Measurements from ENCODE around the gene SGF29.
"Not testable (repeated sequence)": the region's sequence is repeated elsewhere in the genome, so short reads cannot be mapped to it uniquely, and the experiment has no call there.

SGF29 gene

DNA sequence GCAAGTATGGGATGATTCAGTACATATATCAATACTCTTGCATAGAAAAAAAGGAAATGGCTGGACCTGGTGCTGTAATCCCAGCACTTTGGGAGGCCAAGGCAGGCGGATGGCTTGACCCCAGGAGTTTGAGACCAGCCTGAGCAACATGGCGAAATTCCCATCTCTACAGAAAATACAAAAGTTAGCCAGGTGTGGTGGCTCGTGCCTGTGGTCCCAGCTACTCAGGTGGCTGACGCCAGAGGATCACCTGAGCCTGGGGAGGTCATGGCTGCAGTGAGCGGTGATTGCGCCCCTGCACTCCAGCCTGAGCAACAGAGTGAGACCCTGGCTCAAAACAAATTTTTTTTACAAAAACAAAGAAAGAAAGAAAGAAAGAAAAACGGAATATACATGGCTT lies 7.1 kb upstream of the SGF29 start:
- H3K36me3 ChIP-seq: no peaks in the 10 kb centered on the region
- no peak for TF ChIP-seq Cebpa-rat (IDR thresholded peaks at IDR 0.05)
- H3K9me3 ChIP-seq: no peaks in the 10 kb centered on the region
- H3K4me1 ChIP-seq: no peaks in the 10 kb centered on the region; the same call in 1 of the 2 replicates
- H3K9ac ChIP-seq: no peak overlapping the region
- no peaks in the 10 kb centered on the region for H3K27me3 ChIP-seq
- no peak overlapping the region for H3K27ac ChIP-seq
- H3K4me2 ChIP-seq: no peak overlapping the region
- no peak overlapping the region for H3K4me3 ChIP-seq
- H4K20me1 ChIP-seq: no peaks in the 10 kb centered on the region

DNA sequence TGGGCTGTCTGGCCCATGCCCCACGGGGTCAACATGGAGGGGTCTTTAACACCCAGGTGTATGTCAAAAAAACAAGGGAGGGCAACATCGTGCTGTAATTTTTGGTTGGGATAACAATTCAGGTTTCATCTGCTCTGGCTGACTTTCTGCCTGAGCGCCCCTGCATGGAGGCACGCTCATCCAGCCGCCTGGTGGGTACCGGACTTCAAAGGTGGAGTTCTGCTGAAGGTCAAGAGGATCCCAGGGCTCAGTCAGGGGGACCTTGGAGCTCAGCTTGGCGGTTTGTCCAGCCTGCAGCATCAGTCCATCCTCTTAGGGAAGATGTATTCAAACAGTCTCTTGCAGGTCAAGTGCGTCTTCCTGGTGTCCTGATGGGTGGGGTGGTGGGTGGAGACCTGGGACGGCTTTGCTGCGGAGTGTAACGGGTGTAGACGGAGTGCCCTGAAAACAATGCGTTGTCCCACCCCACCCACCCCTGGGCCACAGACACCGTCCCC lies 5.4 kb upstream of the SGF29 start:
- Histone ChIP-seq H3K4me1 (peaks cover 4% of the 10 kb centered on the region), H3K9me3 (no peaks in the 10 kb centered on the region), H3K9ac (no peak overlapping the region), H3K4me3 (no peak overlapping the region), H4K20me1 (no peaks in the 10 kb centered on the region), H3K4me2 (no peak overlapping the region), H3K27me3 (no peaks in the 10 kb centered on the region), H3K27ac (no peak overlapping the region), H3K36me3 (no peaks in the 10 kb centered on the region)
- TF ChIP-seq Cebpa-rat (IDR thresholded peaks at IDR 0.05): no peak

DNA sequence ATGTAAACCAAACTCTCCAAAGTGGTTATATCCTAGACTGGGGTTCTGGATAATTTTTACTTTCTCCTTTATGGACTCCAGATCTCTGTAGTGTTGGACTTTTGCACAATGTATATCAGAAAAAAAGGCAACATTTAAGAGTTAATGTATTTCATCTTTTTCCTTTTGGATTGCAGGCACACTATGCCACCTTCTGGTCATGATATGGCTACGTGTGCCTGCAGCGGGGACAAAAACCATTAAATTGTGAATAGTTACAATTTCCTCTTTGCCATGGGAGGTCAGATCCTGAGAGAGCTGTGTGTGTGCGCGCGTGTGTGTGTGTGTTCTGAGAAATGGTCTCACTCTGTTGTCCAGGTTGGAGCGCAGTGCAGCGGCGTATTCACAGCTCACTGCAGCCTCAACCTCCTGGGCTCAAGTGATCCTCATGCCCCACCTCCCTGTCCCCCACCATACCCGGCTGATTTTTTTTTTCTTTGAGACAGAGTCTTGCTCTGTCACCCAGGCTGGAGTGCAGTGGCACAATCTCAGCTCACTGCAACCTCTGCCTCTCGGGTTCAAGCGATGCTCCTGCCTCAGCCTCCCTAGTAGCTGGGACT lies 4.3 kb upstream of the SGF29 start:
- no peak for TF ChIP-seq Cebpa-rat (IDR thresholded peaks at IDR 0.05)
- Histone ChIP-seq H3K4me3 (no peak overlapping the region), H3K27me3 (no peaks in the 10 kb centered on the region), H3K4me1 (peaks cover 7% of the 10 kb centered on the region), H3K27ac (no peak overlapping the region), H3K9me3 (no peaks in the 10 kb centered on the region), H3K4me2 (no peak overlapping the region), H3K36me3 (no peaks in the 10 kb centered on the region), H4K20me1 (no peaks in the 10 kb centered on the region), H3K9ac (0 out of 2 replicates have a peak overlapping the region, but pooled peaks have one; percentile 24)

DNA sequence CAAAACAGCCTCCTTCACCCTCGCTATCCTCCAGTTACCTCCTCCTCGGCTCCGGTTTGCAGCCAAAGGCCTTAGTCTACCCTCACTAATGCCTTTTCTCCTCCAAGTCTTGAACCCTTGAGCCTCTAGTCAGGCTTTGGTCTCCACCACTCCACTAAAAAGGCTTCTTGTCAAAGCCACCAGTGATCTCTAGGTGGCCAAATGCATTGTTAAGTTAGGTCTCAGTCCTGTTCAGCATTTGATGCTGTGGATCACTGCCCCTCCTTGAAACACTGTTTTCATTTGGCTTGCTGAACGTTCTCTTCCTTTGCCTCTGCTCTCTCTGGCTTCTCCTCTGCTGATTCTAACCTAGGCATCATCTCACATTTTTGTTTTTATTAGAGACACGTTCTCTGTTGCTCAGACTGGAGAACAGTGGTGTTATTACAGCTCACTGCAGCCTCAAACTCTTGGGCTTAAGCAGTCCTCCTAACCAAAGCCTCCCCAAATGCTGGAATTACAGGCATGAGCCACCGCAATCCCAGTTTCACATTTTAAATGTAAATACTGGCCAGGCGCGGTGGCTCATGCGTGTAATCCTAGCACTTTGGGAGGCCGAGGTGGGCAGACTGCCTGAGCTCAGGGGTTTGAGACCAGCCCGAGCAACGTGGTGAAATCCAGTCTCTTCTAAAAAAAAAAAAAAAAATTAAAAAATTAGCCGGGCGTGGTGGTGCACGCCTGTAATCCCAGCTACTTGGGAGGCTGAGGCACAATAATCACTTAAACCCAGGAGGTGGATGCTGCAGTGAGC lies 1.1 kb downstream of the SGF29 start:
- peak overlapping the region; percentile 65 for H3K9ac ChIP-seq
- H3K36me3 ChIP-seq: peaks cover 39% of the 10 kb centered on the region
- no peak for TF ChIP-seq Cebpa-rat (IDR thresholded peaks at IDR 0.05)
- H4K20me1 ChIP-seq: no peaks in the 10 kb centered on the region
- peaks cover 30% of the 10 kb centered on the region for H3K4me1 ChIP-seq
- no peak overlapping the region; the same call in 1 of the 2 replicates for H3K27ac ChIP-seq
- H3K9me3 ChIP-seq: peaks cover 11% of the 10 kb centered on the region
- H3K27me3 ChIP-seq: no peaks in the 10 kb centered on the region
- peak overlapping the region; percentile 93 for H3K4me2 ChIP-seq
- peak overlapping the region; percentile 72 for H3K4me3 ChIP-seq

DNA sequence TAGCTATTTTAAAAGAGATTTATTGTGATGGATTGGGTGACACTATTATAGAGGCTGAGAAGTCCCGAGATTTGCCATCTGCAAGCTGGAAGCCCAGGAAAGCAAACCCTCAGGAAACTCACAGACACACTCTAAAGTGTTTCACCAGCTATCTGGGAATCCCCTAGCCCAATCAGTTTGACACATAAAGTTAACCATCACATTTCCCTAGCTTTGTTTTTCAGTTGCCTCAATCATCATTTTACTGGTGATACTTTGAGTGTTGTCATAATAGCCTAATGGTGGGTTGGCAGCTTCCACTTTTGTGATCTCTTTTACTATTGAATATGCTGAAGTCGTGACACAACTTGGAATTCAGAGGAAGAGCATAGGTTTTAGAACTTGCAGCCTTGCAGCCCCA lies 1.8 kb downstream of the SGF29 start:
- H3K4me3 ChIP-seq: no peak overlapping the region
- peak overlapping the region; percentile 93; the same call in 1 of the 2 replicates for H3K4me2 ChIP-seq
- TF ChIP-seq Cebpa-rat (IDR thresholded peaks at IDR 0.05): no peak
- H3K9me3 ChIP-seq: peaks cover 14% of the 10 kb centered on the region
- H3K4me1 ChIP-seq: peaks cover 33% of the 10 kb centered on the region
- no peaks in the 10 kb centered on the region for H4K20me1 ChIP-seq
- H3K27me3 ChIP-seq: no peaks in the 10 kb centered on the region
- no peak overlapping the region for H3K9ac ChIP-seq
- no peak overlapping the region for H3K27ac ChIP-seq
- H3K36me3 ChIP-seq: peaks cover 44% of the 10 kb centered on the region

DNA sequence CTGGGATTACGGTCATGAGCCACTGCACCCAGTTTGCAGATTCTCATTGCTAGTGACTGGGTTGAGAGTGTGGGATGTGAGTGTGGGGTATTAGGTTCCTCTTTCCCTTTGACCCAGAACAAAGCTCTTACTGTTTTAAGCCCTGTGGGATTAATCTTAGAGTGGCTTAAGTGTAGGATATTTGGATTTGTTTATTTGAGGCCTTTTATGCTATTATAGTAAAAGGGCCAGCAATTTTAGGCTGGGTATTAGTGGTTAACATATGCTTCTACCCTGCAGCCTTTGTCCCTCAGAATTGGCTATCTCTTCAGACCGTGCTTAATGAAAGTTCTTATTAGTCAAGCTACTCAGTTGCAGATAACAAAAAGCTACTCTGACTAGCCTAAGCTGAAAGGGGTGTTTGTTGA lies 3.2 kb downstream of the SGF29 start:
- no peak for TF ChIP-seq Cebpa-rat (IDR thresholded peaks at IDR 0.05)
- peaks cover 33% of the 10 kb centered on the region for H3K4me1 ChIP-seq
- H3K9me3 ChIP-seq: peaks cover 14% of the 10 kb centered on the region
- peaks cover 45% of the 10 kb centered on the region for H3K36me3 ChIP-seq
- no peak overlapping the region for H3K4me3 ChIP-seq
- H3K9ac ChIP-seq: no peak overlapping the region
- peaks cover under 1% of the 10 kb centered on the region; the same call in 1 of the 2 replicates for H4K20me1 ChIP-seq
- H3K4me2 ChIP-seq: no peak overlapping the region
- H3K27me3 ChIP-seq: no peaks in the 10 kb centered on the region
- H3K27ac ChIP-seq: no peak overlapping the region

DNA sequence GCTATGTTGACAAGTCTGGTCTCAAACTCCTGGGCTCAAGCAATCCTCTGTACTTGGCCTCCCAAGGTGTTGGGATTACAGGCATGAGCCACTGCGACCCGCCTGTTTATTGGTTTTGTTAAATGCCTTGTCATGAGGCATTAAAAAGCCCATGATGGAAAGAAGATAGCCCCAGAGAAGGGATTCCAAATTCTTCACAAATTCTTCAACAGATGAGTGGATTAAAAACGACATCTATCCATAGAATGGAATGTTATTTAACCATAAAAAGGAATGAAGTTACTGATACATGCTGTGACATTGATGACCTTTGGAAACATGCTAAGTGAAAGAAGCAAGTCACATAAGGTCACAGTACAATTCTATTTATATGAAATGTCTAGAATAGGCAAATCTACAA lies 4.7 kb downstream of the SGF29 start:
- Histone ChIP-seq H4K20me1 (peaks cover 16% of the 10 kb centered on the region), H3K27me3 (no peaks in the 10 kb centered on the region), H3K27ac (no peak overlapping the region), H3K4me2 (no peak overlapping the region), H3K9me3 (peaks cover 14% of the 10 kb centered on the region), H3K9ac (no peak overlapping the region), H3K36me3 (peaks cover 52% of the 10 kb centered on the region), H3K4me1 (peaks cover 28% of the 10 kb centered on the region), H3K4me3 (no peak overlapping the region)
- TF ChIP-seq Cebpa-rat (IDR thresholded peaks at IDR 0.05): no peak

DNA sequence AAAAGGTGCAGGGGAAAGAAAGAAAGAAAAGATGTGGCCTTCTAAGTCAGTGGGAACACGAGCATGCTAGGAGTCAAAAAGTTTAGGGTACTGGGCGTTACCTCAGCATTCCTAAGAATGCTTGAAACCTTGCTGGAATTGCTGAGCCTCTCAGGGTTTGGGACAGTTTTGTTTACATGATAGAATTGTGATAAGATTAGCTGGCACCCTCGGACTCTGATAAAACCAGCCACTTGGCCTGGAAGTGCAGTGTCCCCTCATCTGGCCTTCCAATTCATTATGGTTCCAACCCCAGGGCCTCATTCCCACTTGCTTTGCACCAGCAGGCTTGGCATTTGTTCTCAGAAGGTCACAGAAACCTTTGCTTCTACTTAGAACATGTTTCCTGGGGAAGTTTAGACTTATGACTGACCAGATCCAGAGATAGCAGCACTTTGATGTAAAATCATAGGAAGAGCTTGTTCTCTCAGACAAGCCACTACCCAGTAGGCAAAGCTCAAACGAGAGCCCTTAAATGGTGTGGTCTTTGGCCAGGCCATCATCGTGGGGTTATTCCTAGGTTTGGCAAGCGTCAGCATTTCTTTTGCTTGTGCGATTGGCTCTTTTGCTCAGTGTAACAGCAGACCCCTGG lies 8.0 kb downstream of the SGF29 start:
- H3K4me3 ChIP-seq: no peak overlapping the region
- peaks cover 33% of the 10 kb centered on the region for H3K9me3 ChIP-seq
- H3K4me1 ChIP-seq: peaks cover 13% of the 10 kb centered on the region
- no peak overlapping the region for H3K27ac ChIP-seq
- H3K9ac ChIP-seq: no peak overlapping the region
- no peak for TF ChIP-seq Cebpa-rat (IDR thresholded peaks at IDR 0.05)
- H3K27me3 ChIP-seq: no peaks in the 10 kb centered on the region
- no peak overlapping the region for H3K4me2 ChIP-seq
- peaks cover 63% of the 10 kb centered on the region for H3K36me3 ChIP-seq
- peaks cover 18% of the 10 kb centered on the region for H4K20me1 ChIP-seq

DNA sequence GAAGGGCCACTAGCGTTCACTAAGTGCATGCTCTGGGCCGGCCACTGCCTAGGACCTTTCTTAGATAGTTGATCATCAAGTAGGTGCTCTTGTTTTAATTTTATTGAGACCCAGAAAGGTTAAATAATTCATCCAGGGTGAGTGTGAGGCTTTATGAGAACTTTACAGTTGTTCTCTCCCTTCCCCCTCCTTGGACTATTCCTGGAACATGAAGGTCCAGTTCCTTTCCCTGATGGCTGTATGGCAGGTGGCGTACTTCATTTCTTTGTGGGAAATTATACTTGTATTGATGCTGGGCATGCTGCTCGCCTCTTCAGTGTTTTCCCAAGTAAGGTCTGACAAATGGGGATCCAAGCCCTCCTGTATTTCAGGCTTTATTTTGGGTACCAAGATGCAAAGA lies 8.5 kb downstream of the SGF29 start:
- Histone ChIP-seq H3K9ac (no peak overlapping the region), H3K36me3 (peaks cover 63% of the 10 kb centered on the region), H3K27ac (no peak overlapping the region), H4K20me1 (peaks cover 18% of the 10 kb centered on the region), H3K27me3 (no peaks in the 10 kb centered on the region), H3K9me3 (peaks cover 38% of the 10 kb centered on the region), H3K4me1 (peaks cover 8% of the 10 kb centered on the region), H3K4me2 (no peak overlapping the region), H3K4me3 (no peak overlapping the region)
- no peak for TF ChIP-seq Cebpa-rat (IDR thresholded peaks at IDR 0.05)

DNA sequence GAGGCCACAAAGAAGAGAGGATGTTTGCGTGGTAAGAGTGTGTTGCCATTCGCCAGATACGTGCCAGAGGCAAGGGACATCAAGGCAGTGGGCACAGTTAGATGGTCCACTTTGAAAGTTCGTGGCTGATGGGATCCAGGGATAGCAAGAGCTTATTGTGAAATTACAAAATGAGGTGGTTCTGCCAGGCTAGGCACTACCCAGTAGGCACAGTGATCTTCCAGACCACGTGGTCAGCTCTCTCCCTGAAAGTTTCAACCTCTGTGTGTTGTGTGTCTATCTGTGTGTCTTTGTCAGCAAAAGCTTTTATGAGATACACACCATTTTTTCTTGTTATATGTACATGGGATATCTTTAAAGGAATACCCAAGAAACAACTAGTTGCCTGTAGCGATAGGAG lies 9.5 kb downstream of the SGF29 start:
- Histone ChIP-seq H3K4me3 (no peak overlapping the region), H3K9me3 (peaks cover 48% of the 10 kb centered on the region), H3K27ac (no peak overlapping the region), H3K27me3 (no peaks in the 10 kb centered on the region), H4K20me1 (peaks cover 18% of the 10 kb centered on the region), H3K9ac (no peak overlapping the region), H3K4me1 (peaks cover 7% of the 10 kb centered on the region; the same call in 1 of the 2 replicates), H3K36me3 (peaks cover 60% of the 10 kb centered on the region), H3K4me2 (no peak overlapping the region)
- no peak for TF ChIP-seq Cebpa-rat (IDR thresholded peaks at IDR 0.05)

DNA sequence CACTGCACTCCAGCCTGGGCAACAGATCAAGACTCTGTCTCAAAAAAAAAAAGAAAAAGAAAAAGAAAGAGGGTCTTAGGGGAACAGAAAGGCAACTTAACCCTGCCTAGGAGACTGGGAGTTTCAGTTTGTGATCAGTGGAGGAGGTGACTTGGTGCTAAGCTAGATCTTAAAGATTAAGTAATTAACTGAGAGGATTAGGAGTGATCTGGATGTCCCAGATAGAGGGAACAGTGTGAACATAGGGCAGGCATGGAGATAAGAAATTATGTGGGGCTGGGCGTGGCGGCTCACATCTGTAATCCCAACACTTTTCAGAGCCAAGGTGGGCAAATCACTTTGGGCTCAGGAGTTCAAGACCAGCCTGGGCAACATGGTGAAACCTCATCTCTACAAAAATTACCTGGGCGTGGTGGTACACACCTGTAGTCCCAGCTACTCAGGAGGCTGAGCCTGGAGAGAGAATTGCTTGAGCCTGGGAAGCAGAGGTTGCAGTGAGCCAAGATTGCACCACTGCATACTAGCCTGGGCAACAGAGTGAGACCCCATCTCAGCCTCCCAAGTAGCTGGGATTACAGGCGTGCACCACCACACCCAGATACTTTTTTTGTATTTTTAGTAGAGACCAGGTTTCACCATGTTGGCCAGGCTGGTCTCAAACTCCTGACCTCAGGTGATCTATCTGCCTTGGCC lies 12.7 kb downstream of the SGF29 start:
- not testable (repeated sequence) for H3K27me3 ChIP-seq, H3K4me3 ChIP-seq, H3K27ac ChIP-seq, H3K9ac ChIP-seq, H3K4me2 ChIP-seq, H3K4me1 ChIP-seq
- peaks cover 60% of the 10 kb centered on the region for H3K36me3 ChIP-seq
- peaks cover 37% of the 10 kb centered on the region for H3K9me3 ChIP-seq
- H4K20me1 ChIP-seq: peaks cover 28% of the 10 kb centered on the region

Data from BLaER1 (cell line).